ENCODE data around the gene LYRM4.

Gene LYRM4

GRCh38 chr6:5188646-5189045 lies 72.1 kb downstream of the LYRM4 start:
- DNase-seq, result no peak
- in situ Hi-C loops (cut with MboI; ENCODE audit: low pct_unique_long_range_greater_than_20kb, low sequenced_read_pairs), result no loop called here

GRCh38 chr6:5184878-5185277 lies 75.9 kb downstream of the LYRM4 start:
- in situ Hi-C loops (cut with MboI; ENCODE audit: low pct_unique_long_range_greater_than_20kb, low sequenced_read_pairs), result no loop called here
- no peak for DNase-seq

- in situ Hi-C loops (cut with MboI; ENCODE audit: low pct_unique_long_range_greater_than_20kb, low sequenced_read_pairs), result no loop called here
- no peak for DNase-seq
Measured at GRCh38 chr6:5184218-5184617, 76.5 kb downstream of the LYRM4 start.

- in situ Hi-C loops (cut with MboI; ENCODE audit: low pct_unique_long_range_greater_than_20kb, low sequenced_read_pairs), result no loop called here
Measured at GRCh38 chr6:5181510-5182317, 79.0 kb downstream of the LYRM4 start.

GRCh38 chr6:5180636-5181035 lies 80.1 kb downstream of the LYRM4 start:
- DNase-seq, result no peak
- in situ Hi-C loops (cut with MboI; ENCODE audit: low pct_unique_long_range_greater_than_20kb, low sequenced_read_pairs), result no loop called here

More at GRCh38 chr6:5181510-5182317, 79.0 kb downstream of the LYRM4 start:
- no peak for DNase-seq

- DNase-seq, result no peak
- in situ Hi-C loops (cut with MboI; ENCODE audit: low pct_unique_long_range_greater_than_20kb, low sequenced_read_pairs), result no loop called here
Measured at GRCh38 chr6:5179917-5180316, 80.8 kb downstream of the LYRM4 start.

- no peak for DNase-seq
- in situ Hi-C loops (cut with MboI; ENCODE audit: low pct_unique_long_range_greater_than_20kb, low sequenced_read_pairs), result no loop called here
Measured at GRCh38 chr6:5178806-5179205, 81.9 kb downstream of the LYRM4 start.

- in situ Hi-C loops (cut with MboI; ENCODE audit: low pct_unique_long_range_greater_than_20kb, low sequenced_read_pairs), result no loop called here
- peak; percentile 9 for DNase-seq
Measured at GRCh38 chr6:5175635-5176034, 85.1 kb downstream of the LYRM4 start.

- DNase-seq, result peak; percentile 32
- in situ Hi-C loops (cut with MboI; ENCODE audit: low pct_unique_long_range_greater_than_20kb, low sequenced_read_pairs), result no loop called here
Measured at GRCh38 chr6:5174756-5175549, 85.8 kb downstream of the LYRM4 start.

GRCh38 chr6:5174244-5174643 lies 86.5 kb downstream of the LYRM4 start:
- in situ Hi-C loops (cut with MboI; ENCODE audit: low pct_unique_long_range_greater_than_20kb, low sequenced_read_pairs), result no loop called here
- DNase-seq, result peak; percentile 82

GRCh38 chr6:5173810-5174209 lies 86.9 kb downstream of the LYRM4 start:
- in situ Hi-C loops (cut with MboI; ENCODE audit: low pct_unique_long_range_greater_than_20kb, low sequenced_read_pairs), result no loop called here
- no peak for DNase-seq

GRCh38 chr6:5172897-5173474 lies 87.8 kb downstream of the LYRM4 start:
- no peak for DNase-seq
- in situ Hi-C loops (cut with MboI; ENCODE audit: low pct_unique_long_range_greater_than_20kb, low sequenced_read_pairs), result no loop called here

GRCh38 chr6:5172041-5172653 lies 88.6 kb downstream of the LYRM4 start:
- no peak for DNase-seq
- in situ Hi-C loops (cut with MboI; ENCODE audit: low pct_unique_long_range_greater_than_20kb, low sequenced_read_pairs), result no loop called here

GRCh38 chr6:5167501-5167900 lies 93.2 kb downstream of the LYRM4 start:
- DNase-seq, result no peak
- in situ Hi-C loops (cut with MboI; ENCODE audit: low pct_unique_long_range_greater_than_20kb, low sequenced_read_pairs), result no loop called here

GRCh38 chr6:5164092-5164491 lies 96.7 kb downstream of the LYRM4 start:
- in situ Hi-C loops (cut with MboI; ENCODE audit: low pct_unique_long_range_greater_than_20kb, low sequenced_read_pairs), result no loop called here
- DNase-seq, result no peak

GRCh38 chr6:5163247-5163646 lies 97.5 kb downstream of the LYRM4 start:
- in situ Hi-C loops (cut with MboI; ENCODE audit: low pct_unique_long_range_greater_than_20kb, low sequenced_read_pairs), result no loop called here

GRCh38 chr6:5162355-5162754 lies 98.4 kb downstream of the LYRM4 start:
- no peak for DNase-seq
- in situ Hi-C loops (cut with MboI; ENCODE audit: low pct_unique_long_range_greater_than_20kb, low sequenced_read_pairs), result no loop called here

More at GRCh38 chr6:5163247-5163646, 97.5 kb downstream of the LYRM4 start:
- DNase-seq, result no peak

- in situ Hi-C loops (cut with MboI; ENCODE audit: low pct_unique_long_range_greater_than_20kb, low sequenced_read_pairs), result no loop called here
Measured at GRCh38 chr6:5160206-5160605, 100.5 kb downstream of the LYRM4 start.

GRCh38 chr6:5159162-5159561 lies 101.6 kb downstream of the LYRM4 start:
- in situ Hi-C loops (cut with MboI; ENCODE audit: low pct_unique_long_range_greater_than_20kb, low sequenced_read_pairs), result no loop called here
- DNase-seq, result no peak

More at GRCh38 chr6:5160206-5160605, 100.5 kb downstream of the LYRM4 start:
- DNase-seq, result no peak

- DNase-seq, result no peak
- in situ Hi-C loops (cut with MboI; ENCODE audit: low pct_unique_long_range_greater_than_20kb, low sequenced_read_pairs), result no loop called here
Measured at GRCh38 chr6:5158180-5158579, 102.6 kb downstream of the LYRM4 start.
